Measurements from ENCODE around the gene PCDHGA9. TPM values are rescaled to one million over a fixed set of nuclear protein-coding genes. Genes with fewer than 3 reads are reported as not detected.
A peak's percentile ranks its signal among the peaks of the same experiment; 100 is the strongest.
"Not testable (repeated sequence)": the region's sequence is repeated elsewhere in the genome, so short reads cannot be mapped to it uniquely, and the experiment has no call there.

PCDHGA9 gene
- total RNA-seq, 2 donors from 2014 or later, result 12.0 to 18.6 TPM

DNA sequence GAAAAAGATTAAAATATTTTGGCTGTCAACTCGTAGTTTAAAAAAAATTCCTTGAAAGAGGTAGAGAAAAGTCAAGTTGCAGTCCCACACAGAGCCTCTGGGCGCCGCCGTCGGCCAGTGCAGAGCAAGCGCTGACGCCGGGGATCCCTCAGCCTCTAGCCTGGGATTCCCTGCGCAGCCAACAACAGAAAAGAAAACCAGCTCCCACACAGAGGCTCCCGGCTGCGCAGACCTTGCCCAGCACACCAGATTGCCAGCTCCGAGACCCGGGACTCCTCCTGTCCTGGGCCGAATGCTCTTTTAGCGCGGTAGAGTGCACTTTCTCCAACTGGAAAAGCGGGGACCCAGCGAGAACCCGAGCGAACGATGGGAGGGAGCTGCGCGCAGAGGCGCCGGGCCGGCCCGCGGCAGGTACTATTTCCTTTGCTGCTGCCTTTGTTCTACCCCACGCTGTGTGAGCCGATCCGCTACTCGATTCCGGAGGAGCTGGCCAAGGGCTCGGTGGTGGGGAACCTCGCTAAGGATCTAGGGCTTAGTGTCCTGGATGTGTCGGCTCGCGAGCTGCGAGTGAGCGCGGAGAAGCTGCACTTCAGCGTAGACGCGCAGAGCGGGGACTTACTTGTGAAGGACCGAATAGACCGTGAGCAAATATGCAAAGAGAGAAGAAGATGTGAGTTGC, 15.1 kb downstream of the PCDHGA9 start, which contains the start of gene PCDHGB7:
Gene PCDHGB7 (plus strand): TSS at position 184 of the 679 bp plus-strand sequence. CDS start 183 bp downstream, at position 367.
- H3K4me1 ChIP-seq (ENCODE audit: control insufficient read depth in 1 of 2, low read depth in 2 of 2); ATAC-seq (ENCODE audit: insufficient number of reproducible peaks, low FRiP score, low read depth); H3K27ac ChIP-seq; H3K36me3 ChIP-seq; H3K27me3 ChIP-seq (replicated peaks; ENCODE audit: insufficient read depth); DNase-seq (ENCODE audit: low spot score): not testable (repeated sequence)
- H3K4me3 ChIP-seq, result peak within 1 kb of the TSS; percentile 65
- peaks cover 97% of the 10 kb centered on the region for H3K9me3 ChIP-seq
- TF ChIP-seq, protein P1, sequence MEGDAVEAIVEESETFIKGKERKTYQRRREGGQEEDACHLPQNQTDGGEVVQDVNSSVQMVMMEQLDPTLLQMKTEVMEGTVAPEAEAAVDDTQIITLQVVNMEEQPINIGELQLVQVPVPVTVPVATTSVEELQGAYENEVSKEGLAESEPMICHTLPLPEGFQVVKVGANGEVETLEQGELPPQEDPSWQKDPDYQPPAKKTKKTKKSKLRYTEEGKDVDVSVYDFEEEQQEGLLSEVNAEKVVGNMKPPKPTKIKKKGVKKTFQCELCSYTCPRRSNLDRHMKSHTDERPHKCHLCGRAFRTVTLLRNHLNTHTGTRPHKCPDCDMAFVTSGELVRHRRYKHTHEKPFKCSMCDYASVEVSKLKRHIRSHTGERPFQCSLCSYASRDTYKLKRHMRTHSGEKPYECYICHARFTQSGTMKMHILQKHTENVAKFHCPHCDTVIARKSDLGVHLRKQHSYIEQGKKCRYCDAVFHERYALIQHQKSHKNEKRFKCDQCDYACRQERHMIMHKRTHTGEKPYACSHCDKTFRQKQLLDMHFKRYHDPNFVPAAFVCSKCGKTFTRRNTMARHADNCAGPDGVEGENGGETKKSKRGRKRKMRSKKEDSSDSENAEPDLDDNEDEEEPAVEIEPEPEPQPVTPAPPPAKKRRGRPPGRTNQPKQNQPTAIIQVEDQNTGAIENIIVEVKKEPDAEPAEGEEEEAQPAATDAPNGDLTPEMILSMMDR (IDR thresholded peaks at IDR 0.05), result peak; percentile 53

DNA sequence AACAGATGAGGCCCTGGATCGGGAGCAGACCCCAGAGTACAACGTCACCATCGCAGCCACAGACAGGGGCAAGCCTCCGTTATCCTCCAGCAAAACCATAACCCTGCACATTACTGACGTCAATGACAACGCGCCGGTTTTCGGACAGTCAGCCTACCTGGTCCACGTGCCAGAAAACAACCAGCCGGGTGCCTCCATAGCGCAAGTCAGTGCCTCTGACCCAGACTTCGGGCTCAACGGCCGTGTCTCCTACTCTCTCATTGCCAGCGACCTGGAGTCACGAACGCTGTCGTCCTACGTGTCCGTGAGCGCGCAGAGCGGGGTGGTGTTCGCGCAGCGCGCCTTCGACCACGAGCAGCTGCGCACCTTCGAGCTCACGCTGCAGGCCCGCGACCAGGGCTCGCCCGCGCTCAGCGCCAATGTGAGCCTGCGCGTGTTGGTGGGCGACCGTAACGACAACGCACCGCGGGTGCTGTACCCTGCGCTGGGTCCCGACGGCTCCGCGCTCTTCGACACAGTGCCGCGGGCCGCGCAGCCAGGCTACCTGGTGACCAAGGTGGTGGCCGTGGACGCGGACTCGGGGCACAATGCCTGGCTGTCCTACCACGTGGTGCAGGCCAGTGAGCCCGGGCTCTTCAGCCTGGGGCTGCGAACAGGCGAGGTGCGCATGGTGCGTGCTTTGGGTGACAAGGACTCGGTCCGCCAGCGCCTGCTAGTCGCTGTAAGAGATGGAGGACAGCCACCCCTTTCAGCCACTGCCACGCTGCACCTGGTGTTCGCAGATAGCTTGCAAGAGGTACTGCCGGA, 16.7 kb downstream of the PCDHGA9 start:
- TF ChIP-seq, protein P1 (IDR thresholded peaks at IDR 0.05), result no peak
- Histone ChIP-seq H3K36me3 (no peaks in the 10 kb centered on the region), H3K27me3 (replicated peaks; ENCODE audit: insufficient read depth) (no peaks in the 10 kb centered on the region), H3K4me1 (ENCODE audit: control insufficient read depth in 1 of 2, low read depth in 2 of 2) (no peaks in the 10 kb centered on the region), H3K9me3 (peaks cover 98% of the 10 kb centered on the region), H3K27ac (no peak overlapping the region), H3K4me3 (peak overlapping the region; percentile 33)
- DNase-seq (ENCODE audit: low spot score) (no peak), ATAC-seq (ENCODE audit: insufficient number of reproducible peaks, low FRiP score, low read depth) (no peak)

DNA sequence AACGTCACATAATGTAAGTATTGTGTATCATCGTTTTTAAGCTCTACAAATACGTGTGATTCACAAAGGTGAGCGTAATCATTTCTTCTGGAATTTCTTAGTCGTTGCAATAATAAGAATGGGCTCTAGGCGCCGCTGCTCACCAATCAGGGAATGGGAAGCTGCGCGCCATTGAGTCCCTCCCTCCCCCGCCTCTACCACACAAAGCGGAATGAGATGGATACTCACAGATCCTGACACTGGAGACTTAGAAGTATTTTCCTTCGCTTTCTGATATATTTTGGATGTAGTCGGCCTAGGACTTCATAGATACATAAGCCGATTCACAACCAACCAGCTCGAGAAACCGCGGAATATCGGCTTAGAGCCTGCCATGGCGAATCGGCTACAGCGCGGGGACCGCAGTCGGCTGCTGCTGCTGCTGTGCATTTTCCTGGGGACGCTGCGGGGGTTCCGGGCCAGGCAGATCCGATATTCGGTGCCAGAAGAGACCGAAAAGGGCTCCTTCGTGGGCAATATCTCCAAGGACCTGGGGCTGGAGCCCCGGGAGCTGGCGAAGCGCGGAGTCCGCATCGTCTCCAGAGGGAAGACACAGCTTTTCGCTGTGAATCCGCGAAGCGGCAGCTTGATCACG, 18.4 kb downstream of the PCDHGA9 start, which contains the start of gene PCDHGA11:
Gene PCDHGA11 (plus strand): TSS at position 197 of the 634 bp plus-strand sequence. CDS start 177 bp downstream, at position 374.
- TF ChIP-seq, protein P1 (IDR thresholded peaks at IDR 0.05), result no peak
- no peak for DNase-seq (ENCODE audit: low spot score)
- no peaks in the 10 kb centered on the region for H3K27me3 ChIP-seq (replicated peaks; ENCODE audit: insufficient read depth)
- no peaks in the 10 kb centered on the region for H3K4me1 ChIP-seq (ENCODE audit: control insufficient read depth in 1 of 2, low read depth in 2 of 2)
- ATAC-seq (ENCODE audit: insufficient number of reproducible peaks, low FRiP score, low read depth), result no peak
- peak within 1 kb of the TSS; percentile 63 for H3K4me3 ChIP-seq
- no peak within 1 kb of the TSS for H3K27ac ChIP-seq
- H3K9me3 ChIP-seq, result peaks cover 99% of the 10 kb centered on the region
- no peaks in the 10 kb centered on the region for H3K36me3 ChIP-seq

DNA sequence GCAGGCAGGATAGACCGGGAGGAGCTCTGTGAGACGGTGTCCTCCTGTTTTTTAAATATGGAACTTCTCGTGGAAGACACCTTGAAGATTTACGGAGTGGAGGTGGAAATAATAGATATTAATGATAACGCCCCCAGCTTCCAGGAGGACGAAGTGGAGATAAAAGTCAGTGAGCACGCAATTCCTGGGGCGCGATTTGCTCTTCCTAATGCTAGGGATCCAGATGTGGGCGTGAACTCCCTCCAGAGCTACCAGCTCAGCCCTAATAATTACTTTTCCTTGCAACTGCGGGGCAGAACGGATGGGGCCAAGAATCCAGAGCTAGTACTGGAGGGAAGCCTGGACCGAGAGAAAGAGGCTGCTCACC, 18.9 kb downstream of the PCDHGA9 start:
- Histone ChIP-seq H3K4me3 (peak overlapping the region; percentile 63), H3K9me3 (peaks cover 99% of the 10 kb centered on the region), H3K36me3 (no peaks in the 10 kb centered on the region), H3K27ac (no peak overlapping the region), H3K4me1 (ENCODE audit: control insufficient read depth in 1 of 2, low read depth in 2 of 2) (no peaks in the 10 kb centered on the region), H3K27me3 (replicated peaks; ENCODE audit: insufficient read depth) (no peaks in the 10 kb centered on the region)
- TF ChIP-seq, protein P1 (IDR thresholded peaks at IDR 0.05), result no peak
- no peak for ATAC-seq (ENCODE audit: insufficient number of reproducible peaks, low FRiP score, low read depth)
- no peak for DNase-seq (ENCODE audit: low spot score)

Data from thoracic aorta (tissue), 2 donors.